22Rv1 (cell line): ENCODE measurements around the gene MYO9B.

Experiments used
- ZFX ChIP-seq: fragments of 450-650 bp; IDR thresholded peaks from 2 replicates; pipeline ENCODE4 v1.6.1; 2017; ENCODE audit warnings: antibody characterized with exemption, borderline replicate concordance
- TF ChIP-seq, protein P1 (sequence below): fragments of 450-650 bp; IDR thresholded peaks from 2 replicates; pipeline ENCODE4 v1.5.1; 2017; ENCODE audit warnings: mild to moderate bottlenecking

DNA sequence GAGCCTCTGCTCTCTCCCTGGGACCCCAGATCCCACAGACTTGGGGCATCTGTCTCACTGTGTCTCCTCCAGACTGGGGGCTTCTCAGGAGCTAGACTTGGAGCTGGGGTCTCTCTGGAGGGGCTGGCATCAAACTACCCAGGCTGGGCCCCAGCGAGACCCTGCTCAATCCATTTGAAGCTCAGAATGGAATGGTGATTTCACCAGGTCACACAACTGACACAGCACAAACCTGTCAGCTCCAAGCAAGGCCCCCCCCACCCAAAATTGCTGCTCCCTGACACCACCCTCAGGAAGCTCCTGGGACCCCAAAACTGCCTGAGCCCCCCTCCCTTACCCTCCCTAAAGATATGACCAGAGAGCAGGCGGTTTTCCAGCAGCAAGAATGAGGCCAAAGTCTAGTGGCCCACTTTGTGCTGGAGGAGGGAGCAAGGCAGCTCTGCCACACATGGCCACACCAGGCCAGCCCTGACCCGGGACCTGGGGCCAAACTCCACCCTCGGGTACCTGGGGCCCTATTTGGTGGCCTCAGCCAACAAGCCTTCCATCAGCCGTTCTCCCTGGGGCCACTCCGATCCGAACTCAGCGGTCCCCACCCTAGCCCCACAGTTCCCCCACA, 167.7 kb downstream of the MYO9B start:
- TF ChIP-seq, protein P1, sequence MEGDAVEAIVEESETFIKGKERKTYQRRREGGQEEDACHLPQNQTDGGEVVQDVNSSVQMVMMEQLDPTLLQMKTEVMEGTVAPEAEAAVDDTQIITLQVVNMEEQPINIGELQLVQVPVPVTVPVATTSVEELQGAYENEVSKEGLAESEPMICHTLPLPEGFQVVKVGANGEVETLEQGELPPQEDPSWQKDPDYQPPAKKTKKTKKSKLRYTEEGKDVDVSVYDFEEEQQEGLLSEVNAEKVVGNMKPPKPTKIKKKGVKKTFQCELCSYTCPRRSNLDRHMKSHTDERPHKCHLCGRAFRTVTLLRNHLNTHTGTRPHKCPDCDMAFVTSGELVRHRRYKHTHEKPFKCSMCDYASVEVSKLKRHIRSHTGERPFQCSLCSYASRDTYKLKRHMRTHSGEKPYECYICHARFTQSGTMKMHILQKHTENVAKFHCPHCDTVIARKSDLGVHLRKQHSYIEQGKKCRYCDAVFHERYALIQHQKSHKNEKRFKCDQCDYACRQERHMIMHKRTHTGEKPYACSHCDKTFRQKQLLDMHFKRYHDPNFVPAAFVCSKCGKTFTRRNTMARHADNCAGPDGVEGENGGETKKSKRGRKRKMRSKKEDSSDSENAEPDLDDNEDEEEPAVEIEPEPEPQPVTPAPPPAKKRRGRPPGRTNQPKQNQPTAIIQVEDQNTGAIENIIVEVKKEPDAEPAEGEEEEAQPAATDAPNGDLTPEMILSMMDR: no peak
- no peak for TF ChIP-seq ZFX
